ENCODE data around the gene RPS15.

RPS15 gene

DNA sequence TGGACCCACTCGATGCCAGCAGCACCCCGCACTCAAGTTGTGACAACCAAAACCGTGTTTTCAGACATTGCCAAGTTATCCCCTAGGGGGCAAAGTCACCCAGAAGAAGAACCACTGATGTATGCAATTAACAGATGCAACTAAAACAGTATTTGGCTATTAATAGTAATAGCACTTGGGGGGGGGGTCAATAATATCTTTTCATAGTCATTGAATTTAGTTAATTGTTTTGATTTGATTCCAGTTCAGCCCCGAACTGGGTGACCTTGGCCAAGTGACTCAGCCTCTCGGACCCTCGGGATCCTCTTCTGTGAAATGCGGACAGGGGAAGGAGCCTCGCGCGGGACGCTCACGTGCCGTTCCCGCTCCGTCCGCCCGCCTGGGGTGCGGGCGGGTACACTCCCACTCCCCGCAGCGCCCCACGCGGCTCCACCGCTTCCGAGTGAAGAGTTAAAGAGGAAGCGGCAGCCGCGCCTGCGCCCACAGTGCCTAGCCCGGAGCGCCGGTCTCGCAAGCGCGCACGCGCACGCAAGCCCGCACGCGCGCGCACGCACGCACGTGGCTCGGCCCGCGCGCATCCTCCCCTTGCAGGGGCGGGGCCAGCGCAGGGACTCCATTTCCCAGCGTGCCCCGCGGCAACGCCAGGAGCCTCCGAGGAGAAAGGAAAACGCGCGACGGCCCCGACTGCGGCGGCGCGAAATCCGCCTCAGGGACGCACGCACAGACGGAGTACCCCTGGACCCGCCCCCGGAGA, 31.2 kb upstream of the RPS15 start:
- TF ChIP-seq CTCF (IDR thresholded peaks at IDR 0.05; ENCODE audit: low read depth, low read length), result peak; percentile 35; the same call in 1 of the 2 replicates
- peak overlapping the region; percentile 58 for H3K4me3 ChIP-seq (ENCODE audit: low read depth, low read length)

- peak within 1 kb of the TSS; percentile 89 for H3K4me3 ChIP-seq (ENCODE audit: low read depth, low read length)
Observed at GRCh38 chr19:1407528-1408299, 30.5 kb upstream of the RPS15 start, which contains the start of gene DAZAP1. TSS of gene DAZAP1 (plus strand) at chr19:1407586. CDS start at chr19:1407774, 188 bp downstream.

DNA sequence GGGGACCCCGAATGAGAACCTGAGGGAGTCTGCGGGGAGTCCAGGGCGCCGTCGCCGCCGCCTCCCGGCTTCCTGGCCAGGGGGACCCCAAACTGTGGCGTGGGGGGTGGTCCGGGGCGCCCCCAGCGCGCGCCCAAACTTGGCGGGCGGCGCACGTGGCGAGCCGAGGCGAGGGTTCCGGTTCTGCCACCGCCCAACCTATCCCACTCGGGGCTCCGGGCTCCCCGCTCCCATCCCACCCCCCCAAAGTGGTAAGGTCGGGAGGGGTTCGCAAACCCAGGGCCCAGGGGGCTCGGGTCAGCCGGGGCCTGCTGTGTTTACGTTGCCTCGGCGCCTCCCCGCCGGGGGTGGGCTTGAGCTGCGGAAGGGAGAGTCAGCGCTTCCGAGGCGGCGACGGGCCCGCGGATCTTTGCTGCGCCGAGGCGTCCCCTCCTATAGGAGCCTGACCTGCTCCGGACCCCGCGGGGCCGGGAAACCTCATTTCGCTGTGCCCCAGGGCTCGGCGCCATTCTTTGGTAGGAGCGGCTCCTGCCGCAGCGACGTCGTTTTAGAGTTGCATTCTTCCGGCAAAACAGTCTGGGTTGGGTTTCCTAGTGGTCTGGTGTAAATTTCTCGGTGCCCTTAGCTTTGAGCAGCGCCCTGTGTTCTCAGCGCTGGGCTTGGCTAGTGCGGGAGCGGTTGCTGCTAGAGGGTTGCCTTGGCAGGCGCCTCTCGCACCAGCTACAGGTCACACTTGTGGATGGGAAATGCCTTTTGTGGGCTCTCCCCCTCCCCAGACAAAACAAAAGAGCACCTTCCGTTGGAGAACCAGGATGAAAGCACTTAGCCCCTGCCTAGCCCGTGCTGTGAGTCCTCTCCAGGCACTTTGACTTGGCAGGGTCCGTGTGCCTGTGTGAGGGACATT, 29.6 kb upstream of the RPS15 start:
- TF ChIP-seq CTCF (IDR thresholded peaks at IDR 0.05; ENCODE audit: low read depth, low read length), result no peak
- H3K4me3 ChIP-seq (ENCODE audit: low read depth, low read length), result peak overlapping the region; percentile 89

More at GRCh38 chr19:1407528-1408299, 30.5 kb upstream of the RPS15 start, which contains the start of gene DAZAP1:
- no peak for TF ChIP-seq CTCF (IDR thresholded peaks at IDR 0.05; ENCODE audit: low read depth, low read length)

GRCh38 chr19:1409204-1410005, 28.8 kb upstream of the RPS15 start:
- peak overlapping the region; percentile 89 for H3K4me3 ChIP-seq (ENCODE audit: low read depth, low read length)

DNA sequence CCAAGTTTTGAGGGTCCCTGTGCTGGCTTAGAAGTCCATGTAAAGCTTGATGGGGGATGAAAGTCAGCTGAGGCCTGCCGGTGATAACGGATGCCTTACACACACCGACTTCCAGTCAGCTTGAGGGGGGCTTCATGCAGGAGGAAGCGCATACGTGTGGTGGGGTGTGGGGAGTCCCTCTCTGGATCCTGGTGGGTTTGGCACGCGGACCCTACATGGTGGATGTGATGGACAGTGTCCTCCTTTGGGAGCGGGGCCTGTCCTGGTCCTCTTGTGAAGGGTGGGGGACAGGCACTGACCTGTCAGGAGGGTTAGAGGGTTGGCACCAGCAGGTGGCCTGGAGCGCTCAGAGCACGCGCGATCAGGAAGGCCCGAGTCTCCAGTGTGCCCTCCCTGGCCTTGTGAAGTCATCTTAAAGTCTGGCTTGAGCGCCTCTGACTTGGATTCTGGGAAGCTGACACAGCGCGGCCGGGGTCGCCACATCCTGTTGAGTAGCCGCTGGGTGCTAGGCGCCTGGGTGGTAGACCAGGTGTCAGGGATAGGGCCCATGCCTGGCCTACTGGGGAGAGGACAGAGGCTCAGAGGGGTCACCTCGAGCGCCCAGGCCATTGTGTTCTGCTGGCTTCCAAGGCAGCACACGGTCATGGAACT, 27.9 kb upstream of the RPS15 start:
- no peak for TF ChIP-seq CTCF (IDR thresholded peaks at IDR 0.05; ENCODE audit: low read depth, low read length)
- H3K4me3 ChIP-seq (ENCODE audit: low read depth, low read length), result no peak overlapping the region

More at GRCh38 chr19:1409204-1410005, 28.8 kb upstream of the RPS15 start:
- no peak for TF ChIP-seq CTCF (IDR thresholded peaks at IDR 0.05; ENCODE audit: low read depth, low read length)

- no peak overlapping the region for H3K4me3 ChIP-seq (ENCODE audit: low read depth, low read length)
- TF ChIP-seq CTCF (IDR thresholded peaks at IDR 0.05; ENCODE audit: low read depth, low read length), result no peak
Observed at GRCh38 chr19:1410789-1411188, 27.4 kb upstream of the RPS15 start.

All from WI38 (cell line).